Right kidney (tissue), 1 donor: ENCODE measurements around the gene IFT122.

Experiments used
- DNase-seq: peaks from one replicate; pipeline ENCODE4 v3.0.0-alpha.2; 2016

IFT122 gene

GRCh38 chr3:129413687-129414506, 26.1 kb upstream of the IFT122 start:
- no peak for DNase-seq

DNA sequence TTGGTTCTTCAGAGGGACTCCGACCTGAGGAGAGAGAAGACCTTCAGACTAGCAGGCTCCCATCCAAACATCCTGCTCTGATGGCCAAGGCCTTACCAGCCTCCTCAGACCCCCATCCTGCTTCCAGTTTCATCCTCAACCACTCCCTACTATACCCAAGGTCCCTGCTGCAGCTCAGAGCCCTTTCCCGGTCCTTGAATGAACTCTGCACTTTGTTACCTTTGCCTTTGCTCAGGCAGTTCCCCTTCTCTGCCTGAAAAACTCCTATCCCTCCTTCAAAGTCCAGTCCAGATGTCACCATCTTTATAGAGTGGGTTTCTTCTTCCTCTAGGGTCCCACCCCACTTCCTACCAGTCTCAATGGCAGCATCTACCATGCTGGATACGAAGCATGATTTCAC, 24.6 kb upstream of the IFT122 start:
- DNase-seq, result no peak

GRCh38 chr3:129415830-129416229, 24.2 kb upstream of the IFT122 start:
- DNase-seq, result no peak

DNA sequence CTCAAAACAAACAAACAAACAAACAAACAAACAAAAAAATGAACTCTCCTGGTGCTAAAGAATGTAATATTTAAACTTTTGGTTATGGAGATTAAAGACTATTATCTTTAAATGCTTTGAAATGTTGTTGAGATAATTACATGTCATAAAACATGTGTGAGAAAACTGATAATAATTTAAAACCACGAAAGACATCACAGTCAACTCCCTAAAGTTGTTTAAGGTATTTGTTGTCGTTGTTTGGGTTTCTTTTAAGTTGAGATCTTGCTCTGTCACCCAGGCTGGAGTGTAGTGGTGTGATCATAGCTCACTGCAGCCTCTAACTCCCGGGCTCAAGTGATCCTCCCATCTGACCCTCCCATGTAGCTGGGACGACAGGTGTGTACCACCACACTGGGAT, 23.6 kb upstream of the IFT122 start:
- DNase-seq, result no peak

DNA sequence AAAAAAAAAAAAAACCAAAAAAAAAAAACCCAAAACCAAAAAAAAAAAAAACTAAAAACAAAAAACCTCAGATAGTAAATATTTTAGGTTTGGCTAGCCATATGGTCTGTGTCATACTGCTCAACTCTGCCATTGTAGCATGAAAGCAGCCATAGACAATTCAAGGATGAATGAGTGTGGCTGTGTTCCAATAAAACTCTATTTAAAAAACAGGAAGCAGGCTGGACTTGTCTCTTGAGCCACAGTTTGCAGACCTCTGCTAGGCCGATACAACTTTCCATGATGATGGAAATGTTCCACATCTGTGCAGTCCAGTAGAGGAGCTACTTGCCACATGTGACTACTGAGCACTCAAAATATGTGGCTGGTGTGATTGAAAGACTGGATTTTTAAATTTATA, 22.7 kb upstream of the IFT122 start:
- DNase-seq, result no peak

- DNase-seq, result no peak
Measured at GRCh38 chr3:129418041-129418973, 21.7 kb upstream of the IFT122 start.

- no peak for DNase-seq
Measured at GRCh38 chr3:129419476-129419875, 20.5 kb upstream of the IFT122 start.

GRCh38 chr3:129421236-129421883, 18.7 kb upstream of the IFT122 start:
- DNase-seq, result no peak

DNA sequence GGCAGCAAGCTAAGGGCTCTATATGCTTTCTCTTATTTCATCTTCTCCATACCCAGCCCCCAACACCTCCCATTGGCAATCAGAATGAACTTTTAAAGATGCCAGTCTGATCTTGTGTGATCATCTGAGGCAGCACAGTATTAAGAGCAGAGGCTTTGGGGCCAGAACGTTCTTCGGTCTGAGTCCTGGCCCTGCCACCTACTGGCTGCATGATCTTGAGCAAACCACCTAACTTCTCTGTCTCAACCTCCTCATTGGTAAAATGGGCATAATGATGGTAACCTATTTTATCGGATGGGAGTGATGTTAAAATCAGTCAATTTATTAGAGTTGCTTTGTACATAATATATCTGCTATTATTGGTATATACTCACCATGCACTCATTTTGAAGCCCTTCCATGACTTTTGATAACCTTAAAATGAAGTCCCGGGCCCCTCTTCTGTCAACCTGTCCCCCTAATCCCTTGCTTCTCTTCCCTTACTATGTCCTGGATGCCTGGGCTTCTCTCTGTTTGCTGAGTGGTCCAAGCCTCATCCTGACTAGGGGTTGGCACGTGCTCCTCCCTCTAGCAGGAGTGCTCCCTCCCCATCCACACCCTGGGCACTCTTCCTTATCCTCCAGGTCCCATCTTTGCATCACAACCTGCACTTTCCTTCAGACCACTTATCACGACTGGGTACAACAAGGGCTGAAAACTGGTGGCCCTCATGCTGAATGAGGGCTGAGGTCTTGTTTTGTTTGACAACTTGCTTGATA, 17.9 kb upstream of the IFT122 start:
- DNase-seq, result no peak

GRCh38 chr3:129422897-129423296, 17.1 kb upstream of the IFT122 start:
- DNase-seq, result no peak

DNA sequence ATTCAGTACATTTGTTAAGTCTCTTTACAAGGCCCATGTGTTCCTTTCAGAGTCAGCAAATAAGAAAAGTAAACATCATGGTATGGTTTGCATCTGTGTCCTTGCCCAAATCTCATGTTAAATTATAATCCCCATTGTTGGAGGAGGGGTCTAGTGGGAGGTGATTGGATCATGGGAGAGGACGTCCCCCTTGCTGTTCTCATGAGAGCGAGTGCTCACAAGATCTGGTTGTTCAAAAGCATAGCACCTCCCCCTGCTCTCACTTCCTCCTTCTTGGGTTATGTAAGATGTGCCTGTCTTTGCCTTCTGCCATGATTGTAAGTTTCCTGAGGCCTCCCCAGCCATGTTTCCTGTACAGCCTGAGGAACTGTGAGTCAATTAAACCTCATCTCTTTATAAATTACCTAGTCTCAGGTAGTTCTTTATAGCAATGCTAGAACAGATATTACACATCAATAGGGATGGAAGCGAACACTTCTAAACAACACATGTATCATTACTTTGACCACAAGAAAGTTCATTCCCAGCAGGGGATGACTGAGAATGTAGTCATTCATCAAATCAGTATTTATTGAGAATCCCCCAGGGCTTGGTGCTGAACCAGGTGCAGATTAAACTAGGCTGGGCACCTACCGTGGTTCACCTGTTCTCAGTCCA, 15.7 kb upstream of the IFT122 start:
- no peak for DNase-seq

DNA sequence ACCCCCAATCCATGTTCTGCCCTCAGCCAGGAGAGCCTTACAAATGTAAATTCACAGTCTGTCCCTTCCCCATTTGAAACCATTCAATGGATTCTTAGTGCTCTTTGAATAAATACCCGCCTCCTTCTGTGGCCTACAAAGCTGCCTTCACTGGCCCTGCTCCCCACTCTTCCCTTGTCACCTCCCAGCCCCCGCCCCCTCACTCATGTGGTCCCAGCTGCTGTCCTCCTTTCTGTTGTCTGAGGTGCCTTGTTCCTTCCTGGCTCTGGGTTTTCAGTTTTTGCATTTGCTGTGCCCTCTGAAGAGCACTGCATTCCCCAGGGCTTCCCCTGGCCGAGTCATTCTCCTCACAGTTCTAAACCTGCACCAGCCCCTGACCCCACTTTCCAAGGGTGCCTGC, 14.8 kb upstream of the IFT122 start:
- DNase-seq, result no peak

DNA sequence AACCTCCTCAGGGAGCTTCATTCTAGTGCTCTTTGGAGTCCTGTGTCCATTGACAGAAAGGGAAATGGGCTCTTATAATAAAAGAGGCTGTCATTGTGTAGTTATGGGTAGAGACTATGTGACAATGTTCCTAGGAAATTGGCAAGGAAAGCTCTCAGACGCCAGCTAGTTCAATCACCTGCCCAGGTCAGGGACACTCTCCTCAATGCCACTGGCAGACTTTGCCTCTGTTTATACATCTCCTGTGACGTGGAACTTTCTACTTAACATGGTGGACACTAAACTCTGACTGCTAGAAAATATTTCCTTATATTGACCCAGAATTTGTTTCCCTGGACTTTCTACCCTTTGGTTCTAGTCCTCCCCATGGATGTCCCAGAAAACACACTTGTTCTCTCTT, 14.4 kb upstream of the IFT122 start:
- no peak for DNase-seq

DNA sequence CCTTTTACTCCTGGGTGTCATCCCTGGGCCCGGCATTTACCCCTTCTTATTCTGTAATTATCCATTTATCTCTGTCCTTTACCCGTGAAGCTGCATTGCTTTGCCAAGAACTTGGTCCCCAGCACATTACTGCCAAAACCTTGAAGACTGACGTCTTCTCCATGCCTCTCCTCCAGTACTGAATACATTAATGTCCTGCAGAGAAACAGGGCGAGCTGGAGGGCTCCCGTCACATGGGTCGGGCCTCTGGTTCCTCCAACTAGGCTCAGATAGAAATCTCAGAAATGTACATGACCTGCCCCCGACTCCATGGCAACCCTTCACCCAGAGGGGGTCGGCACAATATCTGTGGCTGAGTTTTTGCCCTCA, 12.0 kb upstream of the IFT122 start:
- DNase-seq, result no peak

- peak; percentile 86 for DNase-seq
Measured at GRCh38 chr3:129428376-129429079, 11.5 kb upstream of the IFT122 start, which contains the start of gene EFCAB12. TSS of gene EFCAB12 (minus strand) at chr3:129428636. CDS start at chr3:129428488, 148 bp downstream.

- DNase-seq, result no peak
Measured at GRCh38 chr3:129429080-129429451, 11.0 kb upstream of the IFT122 start.

DNA sequence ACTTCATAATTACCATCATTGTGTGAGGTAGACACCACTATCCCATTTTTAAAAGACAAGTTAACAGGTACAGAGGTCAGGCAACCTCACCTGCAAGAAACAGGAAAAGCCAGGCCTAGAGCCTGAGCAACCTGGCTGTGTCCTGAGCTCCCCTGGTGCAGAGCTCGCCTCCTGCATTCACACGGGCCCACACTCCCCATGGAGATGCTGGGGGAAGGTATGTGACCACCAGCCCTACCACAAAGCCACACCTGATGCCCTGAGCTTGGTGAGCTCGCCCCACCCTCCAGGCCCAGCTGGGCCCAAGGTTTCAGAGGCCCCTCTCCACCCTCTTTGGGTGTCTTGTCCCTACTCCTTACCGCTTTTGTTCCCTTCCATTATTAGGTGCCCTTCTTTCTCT, 10.4 kb upstream of the IFT122 start:
- DNase-seq, result no peak

DNA sequence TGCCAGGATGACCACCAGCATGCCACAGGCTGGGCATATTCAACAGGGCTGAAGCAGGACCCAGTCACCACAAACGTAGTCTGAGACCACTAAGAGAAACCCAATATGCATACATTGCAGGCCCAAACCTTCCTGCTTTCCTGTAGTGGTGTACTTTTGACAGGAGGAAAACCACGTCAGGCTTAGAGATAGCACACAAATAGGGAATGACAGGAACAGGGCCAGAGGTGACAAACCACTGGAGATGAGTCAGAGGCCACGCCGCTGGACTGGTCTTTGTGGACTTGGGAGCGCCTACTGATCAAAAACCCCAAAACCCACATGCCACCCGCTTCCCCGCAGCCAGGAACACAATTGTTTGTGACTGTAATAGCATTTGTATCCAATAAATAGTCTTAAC, 8.0 kb upstream of the IFT122 start:
- DNase-seq, result no peak

DNA sequence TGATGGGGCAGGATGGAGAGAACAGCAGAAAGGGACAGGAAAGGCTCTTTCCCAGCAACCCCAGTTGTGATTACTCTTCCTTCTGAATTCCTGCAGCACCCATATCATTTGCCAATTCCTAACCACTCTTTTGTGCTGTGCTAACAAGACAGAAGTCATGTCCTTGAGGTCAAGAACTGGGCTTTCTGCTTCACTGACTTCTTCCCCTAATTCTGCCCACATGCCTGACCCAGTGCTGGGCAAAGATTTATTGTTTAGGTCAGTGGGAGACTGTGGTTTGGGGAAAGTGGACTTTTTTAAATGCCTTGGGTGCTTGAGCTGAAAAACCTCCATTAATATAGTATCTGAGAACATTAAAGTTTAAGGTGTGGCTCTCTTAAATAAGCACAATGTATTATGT, 7.4 kb upstream of the IFT122 start:
- DNase-seq, result no peak

GRCh38 chr3:129433565-129433964, 6.5 kb upstream of the IFT122 start:
- no peak for DNase-seq

DNA sequence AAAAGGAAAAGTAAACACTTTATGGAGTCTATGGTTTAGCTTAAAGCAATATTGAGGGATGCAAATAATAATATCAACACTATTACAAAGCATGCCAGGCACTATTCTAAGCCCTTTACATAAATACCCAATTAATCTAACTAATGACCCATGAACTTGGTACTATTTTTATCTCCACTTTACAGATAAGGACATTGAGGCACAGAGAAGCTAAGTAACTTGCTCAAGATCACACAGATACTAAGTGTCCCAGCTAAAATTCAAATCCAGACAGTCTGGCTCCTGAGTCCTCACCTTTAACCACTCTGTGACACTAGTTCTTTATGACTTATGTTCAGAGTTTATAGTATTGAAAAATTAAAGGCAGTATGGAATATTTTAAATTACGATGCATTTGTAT, 5.9 kb upstream of the IFT122 start:
- DNase-seq, result no peak
